SKM-1 treated with dmso at 0.1 percent for 144 hours (cell line): ENCODE results near the gene DYNLRB2.

Experiments
- DNase-seq: peaks from one replicate; lab custom pipeline; 2025; ENCODE audit not compliant: unreplicated experiment; lab: John Stamatoyannopoulos, UW

The DYNLRB2 gene

DNA sequence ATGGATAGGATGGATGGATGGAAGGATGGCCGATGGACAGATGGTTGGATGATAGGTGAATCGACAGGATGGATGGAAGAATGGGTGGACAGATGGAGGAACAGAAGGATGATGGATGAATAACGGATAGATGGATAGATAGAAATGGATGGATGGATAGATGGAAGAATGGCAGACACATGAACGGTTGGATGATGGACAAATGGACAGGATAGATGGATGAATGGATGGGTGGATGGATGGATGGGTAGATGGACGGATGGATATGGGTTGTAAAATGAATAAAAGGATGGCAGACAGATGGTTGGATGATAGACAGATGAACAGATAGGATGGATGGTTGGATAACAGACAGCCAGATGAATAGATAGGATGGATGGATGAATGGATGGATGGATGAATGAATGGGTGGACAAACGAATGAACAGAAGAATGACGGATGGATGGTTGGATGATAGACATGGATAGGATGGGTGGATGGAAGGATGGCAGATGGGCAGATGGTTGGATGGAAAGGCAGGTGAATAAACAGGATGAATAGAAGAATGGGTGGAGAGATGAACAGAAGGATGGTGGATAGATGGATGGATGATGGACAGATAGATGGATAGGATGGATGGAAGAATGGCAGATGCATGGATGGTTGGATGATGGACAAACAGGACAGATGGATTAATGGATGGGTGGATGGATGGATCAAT lies 55.9 kb downstream of the DYNLRB2 start:
- DNase-seq = no peak

DNA sequence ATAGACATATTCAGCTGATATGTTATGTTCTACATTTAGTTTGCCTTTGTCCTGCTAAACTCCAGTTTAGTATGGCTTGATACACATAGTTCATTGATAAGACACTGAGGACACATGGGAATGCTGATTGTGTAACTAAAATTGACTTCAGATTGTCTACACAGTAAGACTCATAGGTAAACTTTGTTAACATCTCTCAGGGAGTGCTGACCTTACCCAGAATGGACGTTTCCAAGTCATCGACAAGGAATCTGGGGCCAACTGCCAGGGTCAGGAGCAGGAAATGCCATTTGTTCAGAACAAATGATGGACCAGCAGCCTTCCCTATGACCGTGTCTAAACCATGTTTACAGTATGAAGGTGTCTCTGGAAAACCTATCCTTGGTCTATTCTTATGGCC lies 58.7 kb downstream of the DYNLRB2 start:
- DNase-seq = no peak
